CD4-positive, alpha-beta T cell treated with Interleukin-4 for 4 hours (primary cell): ENCODE measurements around the gene PSTK.

Experiments used
- DNase-seq: peaks from one replicate; pipeline ENCODE4 v3.0.0-alpha.2; 2020

PSTK gene

GRCh38 chr10:123021517-123021916 is 41.3 kb downstream of the PSTK start:
- DNase-seq = no peak

DNA sequence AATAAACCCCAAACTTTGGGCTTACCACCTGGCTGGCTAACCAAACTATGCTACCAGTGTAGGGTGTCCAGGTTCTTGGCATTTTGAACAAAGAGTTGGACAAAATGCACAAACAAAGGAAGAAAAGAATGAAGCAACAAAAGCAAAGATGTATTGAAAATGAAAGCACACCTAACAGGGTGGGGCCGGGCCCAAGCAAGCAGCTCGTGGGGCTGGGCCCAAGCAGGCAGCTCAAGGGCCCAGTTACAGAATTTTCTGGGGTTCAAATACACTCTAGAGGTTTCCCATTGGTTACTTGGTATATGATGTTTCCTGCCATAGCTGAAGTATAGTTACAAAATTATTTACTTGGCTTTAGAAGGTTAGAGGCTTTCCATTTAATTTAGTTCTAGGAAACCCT is 44.3 kb downstream of the PSTK start:
- no peak for DNase-seq

- no peak for DNase-seq
Measured at GRCh38 chr10:123026302-123026701, 46.1 kb downstream of the PSTK start.

DNA sequence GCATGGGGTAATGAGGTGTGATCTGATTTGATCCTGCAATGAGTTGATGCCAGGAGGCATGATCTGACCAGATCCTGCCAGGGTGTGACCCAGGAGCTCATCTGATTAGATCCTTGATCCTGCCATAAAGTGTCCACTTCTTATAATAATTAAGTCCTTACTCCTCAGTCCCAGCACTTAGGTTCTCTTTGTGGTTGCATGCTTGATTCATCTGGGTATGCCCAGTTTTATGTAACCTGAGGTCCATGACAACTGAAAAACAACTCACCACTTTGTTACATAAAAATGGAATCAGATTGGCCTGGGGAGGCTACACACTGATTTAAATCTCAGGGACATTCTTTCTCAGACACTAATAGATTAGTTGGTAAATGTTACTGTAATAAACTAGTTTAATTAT is 47.7 kb downstream of the PSTK start:
- no peak for DNase-seq

GRCh38 chr10:123031124-123031523 is 50.9 kb downstream of the PSTK start:
- DNase-seq = no peak

DNA sequence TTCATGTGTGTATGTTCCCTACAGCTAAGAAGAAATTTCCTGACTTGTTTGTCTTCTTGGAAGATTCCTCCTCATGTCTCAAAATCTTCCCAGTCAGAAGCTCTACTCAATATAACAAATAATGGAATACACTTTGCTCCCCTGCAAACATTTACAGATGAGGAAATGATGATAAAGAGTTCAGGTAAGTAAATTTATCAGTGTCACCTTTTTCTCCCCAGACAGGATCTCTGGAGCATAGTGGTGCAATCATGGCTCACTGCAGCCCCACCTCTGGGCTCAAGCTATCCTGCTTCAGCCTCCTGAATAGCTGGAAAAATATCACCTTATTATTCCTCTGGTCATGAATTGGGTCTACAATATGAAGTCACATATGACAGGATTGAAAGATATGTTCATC is 54.1 kb downstream of the PSTK start:
- no peak for DNase-seq

- no peak for DNase-seq
Measured at GRCh38 chr10:123035467-123036086, 55.4 kb downstream of the PSTK start.

- no peak for DNase-seq
Measured at GRCh38 chr10:123038782-123039631, 58.8 kb downstream of the PSTK start.

- DNase-seq = no peak
Measured at GRCh38 chr10:123039632-123039930, 59.4 kb downstream of the PSTK start.
